ENCODE results near the gene PLAA.

DNA sequence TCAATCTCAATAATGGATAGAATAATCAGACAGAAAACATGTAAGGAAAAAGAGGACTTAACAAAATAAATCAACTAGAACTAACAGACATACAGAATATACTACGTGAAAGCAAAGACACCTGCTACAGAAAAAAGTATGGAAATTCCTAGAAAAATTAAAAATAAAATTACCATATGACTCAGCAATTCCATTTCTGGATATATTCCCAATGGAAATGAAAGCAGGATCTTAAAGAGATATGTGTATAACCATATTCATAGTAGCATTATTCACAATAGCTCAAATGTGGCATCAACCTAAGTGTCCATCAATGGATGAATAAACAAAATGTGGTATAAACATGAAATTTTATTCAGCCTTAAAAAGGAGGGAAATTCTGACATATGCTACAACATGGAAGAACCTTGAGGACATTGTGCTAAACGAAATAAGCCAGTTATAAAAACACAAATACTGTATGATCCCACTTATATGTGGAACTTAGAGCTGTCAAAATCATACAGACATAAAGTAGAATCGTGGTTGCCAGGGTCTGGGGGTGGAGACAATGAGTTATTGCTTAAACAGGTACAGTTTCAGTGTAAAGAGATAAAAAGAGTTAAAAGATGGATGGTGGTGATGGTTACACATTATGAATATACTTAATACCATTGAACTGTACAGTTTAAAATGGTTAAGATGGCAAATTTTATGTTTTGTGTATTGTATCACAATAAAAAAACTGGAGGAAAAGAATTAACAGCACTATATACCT is 6.9 kb downstream of the PLAA start:
- no peak for TF ChIP-seq EZH2 (IDR thresholded peaks at IDR 0.05)
- TF ChIP-seq, protein P1, sequence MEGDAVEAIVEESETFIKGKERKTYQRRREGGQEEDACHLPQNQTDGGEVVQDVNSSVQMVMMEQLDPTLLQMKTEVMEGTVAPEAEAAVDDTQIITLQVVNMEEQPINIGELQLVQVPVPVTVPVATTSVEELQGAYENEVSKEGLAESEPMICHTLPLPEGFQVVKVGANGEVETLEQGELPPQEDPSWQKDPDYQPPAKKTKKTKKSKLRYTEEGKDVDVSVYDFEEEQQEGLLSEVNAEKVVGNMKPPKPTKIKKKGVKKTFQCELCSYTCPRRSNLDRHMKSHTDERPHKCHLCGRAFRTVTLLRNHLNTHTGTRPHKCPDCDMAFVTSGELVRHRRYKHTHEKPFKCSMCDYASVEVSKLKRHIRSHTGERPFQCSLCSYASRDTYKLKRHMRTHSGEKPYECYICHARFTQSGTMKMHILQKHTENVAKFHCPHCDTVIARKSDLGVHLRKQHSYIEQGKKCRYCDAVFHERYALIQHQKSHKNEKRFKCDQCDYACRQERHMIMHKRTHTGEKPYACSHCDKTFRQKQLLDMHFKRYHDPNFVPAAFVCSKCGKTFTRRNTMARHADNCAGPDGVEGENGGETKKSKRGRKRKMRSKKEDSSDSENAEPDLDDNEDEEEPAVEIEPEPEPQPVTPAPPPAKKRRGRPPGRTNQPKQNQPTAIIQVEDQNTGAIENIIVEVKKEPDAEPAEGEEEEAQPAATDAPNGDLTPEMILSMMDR (IDR thresholded peaks at IDR 0.05), result no peak
